Left lung (tissue), 10 donors: ENCODE measurements around the gene PRM1. TPM values are rescaled to one million over a fixed set of nuclear protein-coding genes. Genes with fewer than 3 reads are reported as not detected.

Source experiments
- ATAC-seq: fragments of 200-7000 bp; cut with Tn5 transposase; one replicate; pipeline ENCODE4 v1.9.1; 2020; ENCODE audit warnings: moderate library complexity
- DNase-seq, 4 donors: peaks; one replicate each; pipeline ENCODE4 v3.0.0-alpha.2; 2013 to 2020
- H3K27ac ChIP-seq, 2 donors: fragments of 200-600 bp; sonication (generic) in 1 of 2; one replicate each; pipeline versions ENCODE4 v1.5.0 to v1.8.0; 2020 to 2021
- H3K27me3 ChIP-seq, 2 donors: fragments of 200-600 bp; sonication (generic) in 1 of 2; one replicate each; pipeline versions ENCODE4 v1.5.0 to v1.8.0; 2020 to 2021
- H3K36me3 ChIP-seq, 2 donors: fragments of 200-600 bp; sonication (generic) in 1 of 2; one replicate each; pipeline versions ENCODE4 v1.5.0 to v1.8.0; 2020 to 2021
- H3K4me1 ChIP-seq, 2 donors: fragments of 200-600 bp; one replicate each; pipeline ENCODE4 v1.8.0; 2021
- H3K4me3 ChIP-seq, 2 donors: fragments of 200-600 bp; sonication (generic) in 1 of 2; one replicate each; pipeline versions ENCODE4 v1.5.0 to v1.8.0; 2020 to 2021; ENCODE audit warnings: mild to moderate bottlenecking in 1 of 2
- H3K9me3 ChIP-seq, 2 donors: fragments of 200-600 bp; sonication (generic) in 1 of 2; one replicate each; pipeline versions ENCODE4 v1.5.0 to v1.8.0; 2020 to 2021
- CTCF ChIP-seq, 2 donors: fragments of 200-600 bp; sonication (generic) in 1 of 2; IDR thresholded peaks; one replicate each; pipeline versions ENCODE4 v1.5.0 to v1.8.0; 2021; ENCODE audit warnings: antibody characterized with exemption in 2 of 2
- intact Hi-C, 2 donors: fragments of 100-400 bp; cut with DNase I; formaldehyde crosslinking; loops; one replicate each; pipeline versions ENCODE4 v1.11.2 to v1.14.2; 2022
- polyA plus RNA-seq, 6 donors: library from polyadenylated mRNA; unstranded; fragments of 120-200 nt; gene quantifications; one replicate each; pipeline ENCODE4 v1.2.1, GENCODE V29; 2013; ENCODE audit not compliant: insufficient read length in 6 of 6
- total RNA-seq, 2 donors: library from RNA; stranded (reverse); fragmentation: NEBNext Ultra II Directional; extraction: Animal tissue kit (Norgen Biotek cat#: 25700); gene quantifications; one replicate each; pipeline ENCODE4 v1.2.1, GENCODE V29; 2021
- donor health status: DM: no; HTN: yes; CAD: no.
- donor health status: DM: no; HTN: no; CAD: no.

The PRM1 gene
- total and polyA plus RNA-seq, 8 donors: 0.44 TPM; not detected in 7

GRCh38 chr16:11276896-11277593, 4.1 kb downstream of the PRM1 start:
- ATAC-seq (no peak), DNase-seq (no peak)
- H3K36me3 ChIP-seq: no peaks in the 10 kb centered on the region
- H3K27me3 ChIP-seq: no peaks in the 10 kb centered on the region
- intact Hi-C loops: no loop called here
- no peaks in the 10 kb centered on the region for H3K9me3 ChIP-seq
- no peak overlapping the region for H3K27ac ChIP-seq
- H3K4me3 ChIP-seq: no peak overlapping the region
- peaks cover 0 to 4% of the 10 kb centered on the region in 2 donors for H3K4me1 ChIP-seq
- TF ChIP-seq CTCF (IDR thresholded peaks at IDR 0.05): no peak

- no peak within 1 kb of the TSS for H3K27ac ChIP-seq
- H3K9me3 ChIP-seq: no peaks in the 10 kb centered on the region
- ATAC-seq (no peak), DNase-seq (no peak)
- peaks cover 0 to 4% of the 10 kb centered on the region in 2 donors for H3K4me1 ChIP-seq
- H3K27me3 ChIP-seq: no peaks in the 10 kb centered on the region
- no peaks in the 10 kb centered on the region for H3K36me3 ChIP-seq
- intact Hi-C loops: no loop called here
- H3K4me3 ChIP-seq: no peak within 1 kb of the TSS
- TF ChIP-seq CTCF (IDR thresholded peaks at IDR 0.05): no peak
Measured at GRCh38 chr16:11276143-11276895, 4.8 kb downstream of the PRM1 start, which contains the start of gene PRM2. Gene PRM2, minus strand, starts transcription at chr16:11276480. Its CDS starts 110 bp downstream, at chr16:11276370.

- no peak for DNase-seq
- no peaks in the 10 kb centered on the region for H3K27me3 ChIP-seq
- ATAC-seq: no peak
- intact Hi-C loops: no loop called here
- no peaks in the 10 kb centered on the region for H3K36me3 ChIP-seq
- H3K4me1 ChIP-seq: peaks cover 0 to 4% of the 10 kb centered on the region in 2 donors
- H3K27ac ChIP-seq: no peak overlapping the region
- H3K4me3 ChIP-seq: no peak overlapping the region
- no peak for TF ChIP-seq CTCF (IDR thresholded peaks at IDR 0.05)
- H3K9me3 ChIP-seq: no peaks in the 10 kb centered on the region
Measured at GRCh38 chr16:11274964-11275363, 6.2 kb downstream of the PRM1 start.

DNA sequence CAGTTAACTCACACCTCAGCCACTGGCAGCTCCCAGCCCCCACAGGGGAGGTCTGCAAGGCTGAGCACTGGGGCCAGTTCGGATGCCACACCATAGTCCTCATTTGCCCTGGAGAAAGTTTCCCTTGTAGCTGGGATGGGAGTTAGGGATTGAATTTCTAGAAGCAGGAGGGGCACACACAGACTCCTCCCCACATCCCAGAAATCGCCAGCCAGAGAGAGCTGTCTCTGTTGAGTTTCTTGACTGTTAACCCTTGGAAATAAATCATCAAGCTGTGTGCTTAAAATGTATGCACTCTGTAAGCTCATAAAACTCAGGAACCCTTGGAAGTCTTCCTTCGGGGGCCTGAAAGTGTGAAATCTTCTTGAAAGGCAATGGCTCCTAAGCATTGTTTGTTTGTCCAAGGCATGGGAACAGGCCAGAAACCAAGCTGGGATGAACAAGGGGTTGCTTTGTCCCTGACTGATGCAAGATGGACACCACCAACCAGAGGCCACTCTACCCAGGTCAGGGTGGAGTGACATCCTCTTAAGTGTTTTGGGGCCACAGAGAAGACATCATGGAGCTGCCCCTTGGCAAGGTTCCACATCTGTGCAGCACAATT, 7.3 kb downstream of the PRM1 start:
- no peak for DNase-seq
- no peaks in the 10 kb centered on the region for H3K4me1 ChIP-seq
- intact Hi-C loops: no loop called here
- no peak overlapping the region for H3K27ac ChIP-seq
- TF ChIP-seq CTCF (IDR thresholded peaks at IDR 0.05): no peak
- H3K27me3 ChIP-seq: no peaks in the 10 kb centered on the region
- H3K36me3 ChIP-seq: no peaks in the 10 kb centered on the region
- H3K9me3 ChIP-seq: no peaks in the 10 kb centered on the region
- H3K4me3 ChIP-seq: no peak overlapping the region
- no peak for ATAC-seq
